CD4-positive, alpha-beta T cell (primary cell): ENCODE data around the gene HMMR. TPM values are rescaled to one million over a fixed set of nuclear protein-coding genes. Genes with fewer than 3 reads are reported as not detected.

Experiments used
- ATAC-seq: fragments of 200-7000 bp; cut with Tn5 transposase; one replicate; pipeline ENCODE4 v1.10.0; 2022; ENCODE audit warnings: mild to moderate bottlenecking; ENCODE audit not compliant: poor library complexity
- CTCF ChIA-PET: fragments of 350-600 bp; sonication (Branson Sonifier 250); formaldehyde crosslinking; loops from one replicate; lab custom pipeline; 2021; ENCODE audit warnings: antibody characterized with exemption, inconsistent platforms; lab: Charles Lee
- POLR2A ChIA-PET: fragments of 350-600 bp; sonication (Branson Sonifier 250); formaldehyde crosslinking; loops from one replicate; lab custom pipeline; 2021; ENCODE audit warnings: antibody characterized with exemption, inconsistent platforms; lab: Charles Lee
- DNase-seq, 14 experiments: peaks; one replicate each; pipeline ENCODE4 v3.0.0-alpha.2; 2013 to 2020; ENCODE audit warnings: mixed read lengths in 2 of 14
- H3K27ac ChIP-seq, 2 donors: one replicate each; pipeline versions ENCODE4 v1.5.1 to v1.7.0; 2013; ENCODE audit warnings: low read length in 2 of 2, low read depth in 1 of 2, mild to moderate bottlenecking in 1 of 2
- H3K27me3 ChIP-seq, 2 experiments: 1 replicate in 1 of 2; 2 replicates in 1 of 2; pipeline versions ENCODE4 v1.6.1 to v1.7.0; 2013; ENCODE audit warnings: low read length in 2 of 2, control low read depth in 1 of 2, mild to moderate bottlenecking in 1 of 2, moderate library complexity in 1 of 2; ENCODE audit not compliant: insufficient read depth in 2 of 2, control insufficient read depth in 1 of 2
- H3K36me3 ChIP-seq: one replicate; pipeline ENCODE4 v1.6.1; 2013; ENCODE audit warnings: low read length, control low read depth; ENCODE audit not compliant: insufficient read depth
- H3K4me1 ChIP-seq: one replicate; pipeline ENCODE4 v1.6.1; 2013; ENCODE audit warnings: low read length, control low read depth; ENCODE audit not compliant: insufficient read depth
- H3K4me3 ChIP-seq: one replicate; pipeline ENCODE4 v1.5.1; 2013; ENCODE audit warnings: mild to moderate bottlenecking, low read length, moderate library complexity
- H3K9me3 ChIP-seq, 2 experiments: 1 replicate in 1 of 2; 2 replicates in 1 of 2; pipeline versions ENCODE4 v1.6.1 to v1.7.0; 2013; ENCODE audit warnings: low read length in 2 of 2, mild to moderate bottlenecking in 2 of 2, control low read depth in 1 of 2, moderate library complexity in 1 of 2; ENCODE audit not compliant: control insufficient read depth in 1 of 2, insufficient read depth in 1 of 2
- H3K27ac Mint-ChIP-seq: one replicate; pipeline ENCODE4 v1.8.0; 2020; ENCODE audit warnings: mixed read lengths
- H3K27me3 Mint-ChIP-seq: one replicate; pipeline ENCODE4 v1.8.0; 2021; ENCODE audit warnings: mixed read lengths
- H3K36me3 Mint-ChIP-seq: one replicate; pipeline ENCODE4 v1.8.0; 2021; ENCODE audit warnings: low read depth, mixed read lengths
- H3K4me1 Mint-ChIP-seq: one replicate; pipeline ENCODE4 v1.8.0; 2021; ENCODE audit warnings: low read depth, mixed read lengths
- H3K4me3 Mint-ChIP-seq: one replicate; pipeline ENCODE4 v1.8.0; 2020; ENCODE audit warnings: mild to moderate bottlenecking, mixed read lengths
- H3K9me3 Mint-ChIP-seq: one replicate; pipeline ENCODE4 v1.8.0; 2020; ENCODE audit warnings: mixed read lengths
- intact Hi-C, 2 experiments: fragments of 100-400 bp; cut with DNase I in 1 of 2; cut with micrococcal nuclease in 1 of 2; formaldehyde crosslinking; loops; one replicate each; pipeline versions ENCODE4 v1.15.1 to v1.9.0; 2023 to 2025; cut with DNase I, micrococcal nuclease
- total RNA-seq, 174 experiments: library from RNA in 2 of 174; stranded (reverse) in 2 of 174; gene quantifications; one replicate each; pipeline ENCODE4 v1.2.3 and lab custom pipeline; 2021 to 2026
- TF ChIP-seq, protein P1 (sequence below): fragments of 200-600 bp; IDR thresholded peaks from one replicate; pipeline ENCODE4 v1.8.0; 2022; ENCODE audit warnings: antibody characterized with exemption, mild to moderate bottlenecking

HMMR gene
- total RNA-seq, 2 experiments from 2014 or later = 0.42 to 0.74 TPM

DNA sequence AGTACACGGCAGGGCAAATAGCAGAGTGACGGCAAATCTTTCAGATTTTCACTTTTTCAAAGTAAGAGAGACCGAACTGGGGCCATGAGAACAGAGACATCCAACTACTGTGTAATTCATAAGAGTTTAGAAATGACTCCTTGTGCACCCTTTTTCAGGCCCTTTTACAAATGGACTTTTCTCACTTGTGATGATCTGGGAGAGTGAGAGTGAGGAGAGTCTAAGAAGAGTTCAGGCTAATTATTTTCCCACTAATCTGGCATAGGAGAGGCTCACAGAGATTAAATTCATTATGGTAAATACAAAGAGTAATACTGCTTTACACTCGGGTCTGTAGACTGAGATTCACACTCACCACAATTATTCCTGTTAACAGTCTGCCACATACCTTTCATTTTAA, 23.9 kb upstream of the HMMR start:
- H3K4me1 ChIP-seq = peaks cover 21% of the 10 kb centered on the region
- H3K27me3 ChIP-seq = no peaks in the 10 kb centered on the region
- Mint-ChIP-seq H3K4me1 (peaks cover 47% of the 10 kb centered on the region), H3K4me3 (peak overlapping the region; percentile 98), H3K9me3 (no peaks in the 10 kb centered on the region), H3K36me3 (peaks cover 35% of the 10 kb centered on the region), H3K27ac (peak overlapping the region; percentile 98), H3K27me3 (no peaks in the 10 kb centered on the region)
- CTCF ChIA-PET = no interaction called here
- peak overlapping the region; percentile 44 to 76 for H3K27ac ChIP-seq
- intact Hi-C loops = no loop called here
- POLR2A ChIA-PET = no interaction called here
- no peak for DNase-seq
- peak overlapping the region; percentile 75 for H3K4me3 ChIP-seq
- H3K9me3 ChIP-seq = no peaks in the 10 kb centered on the region
- no peak for ATAC-seq
- TF ChIP-seq, protein P1, sequence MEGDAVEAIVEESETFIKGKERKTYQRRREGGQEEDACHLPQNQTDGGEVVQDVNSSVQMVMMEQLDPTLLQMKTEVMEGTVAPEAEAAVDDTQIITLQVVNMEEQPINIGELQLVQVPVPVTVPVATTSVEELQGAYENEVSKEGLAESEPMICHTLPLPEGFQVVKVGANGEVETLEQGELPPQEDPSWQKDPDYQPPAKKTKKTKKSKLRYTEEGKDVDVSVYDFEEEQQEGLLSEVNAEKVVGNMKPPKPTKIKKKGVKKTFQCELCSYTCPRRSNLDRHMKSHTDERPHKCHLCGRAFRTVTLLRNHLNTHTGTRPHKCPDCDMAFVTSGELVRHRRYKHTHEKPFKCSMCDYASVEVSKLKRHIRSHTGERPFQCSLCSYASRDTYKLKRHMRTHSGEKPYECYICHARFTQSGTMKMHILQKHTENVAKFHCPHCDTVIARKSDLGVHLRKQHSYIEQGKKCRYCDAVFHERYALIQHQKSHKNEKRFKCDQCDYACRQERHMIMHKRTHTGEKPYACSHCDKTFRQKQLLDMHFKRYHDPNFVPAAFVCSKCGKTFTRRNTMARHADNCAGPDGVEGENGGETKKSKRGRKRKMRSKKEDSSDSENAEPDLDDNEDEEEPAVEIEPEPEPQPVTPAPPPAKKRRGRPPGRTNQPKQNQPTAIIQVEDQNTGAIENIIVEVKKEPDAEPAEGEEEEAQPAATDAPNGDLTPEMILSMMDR = no peak
- peaks cover 11% of the 10 kb centered on the region for H3K36me3 ChIP-seq

- ChIA-PET POLR2A (interaction anchor here (1.9 kb wide), 3 partner anchors 23 to 69 kb away, joined by 11 to 70 read pairs (median 26); partner anchors contain the start of genes HMMR, MAT2B and NUDCD2), CTCF (interaction anchor here (1.2 to 1.7 kb wide), 2 partner anchors 22 to 68 kb away, joined by 4 to 6 read pairs; partner anchors contain the start of gene MAT2B)
- H3K4me1 Mint-ChIP-seq = peaks cover 47% of the 10 kb centered on the region
- Histone ChIP-seq H3K4me3 (peak overlapping the region; percentile 75), H3K27me3 (no peaks in the 10 kb centered on the region), H3K4me1 (peaks cover 21% of the 10 kb centered on the region), H3K27ac (peak overlapping the region; percentile 44 to 76), H3K9me3 (no peaks in the 10 kb centered on the region), H3K36me3 (peaks cover 15% of the 10 kb centered on the region)
- intact Hi-C loops = loop anchor here (1.0 kb wide), 2 partner anchors 23 to 68 kb away; partner anchors contain the start of genes MAT2B (in 2 of the 2), HMMR (in 1 of the 2) and NUDCD2 (in 1 of the 2)
- H3K36me3 Mint-ChIP-seq = peaks cover 36% of the 10 kb centered on the region
- no peak for ATAC-seq
- H3K9me3 Mint-ChIP-seq = no peaks in the 10 kb centered on the region
- peak overlapping the region; percentile 98 for H3K4me3 Mint-ChIP-seq
- no peaks in the 10 kb centered on the region for H3K27me3 Mint-ChIP-seq
- DNase-seq = no peak
- peak overlapping the region; percentile 98 for H3K27ac Mint-ChIP-seq
- TF ChIP-seq, protein P1 = no peak
These were observed 23.5 kb upstream of the HMMR start for GRCh38 chr5:163437011-163437308.

GRCh38 chr5:163437309-163438182, 22.9 kb upstream of the HMMR start, which contains the start of gene CCNG1:
TSS of gene CCNG1 (plus strand) at chr5:163437595. CDS start at chr5:163439257, 1,662 bp downstream.
- Mint-ChIP-seq H3K4me3 (peak within 1 kb of the TSS; percentile 98), H3K9me3 (no peaks in the 10 kb centered on the region), H3K27ac (peak within 1 kb of the TSS; percentile 98), H3K4me1 (peaks cover 47% of the 10 kb centered on the region), H3K36me3 (peaks cover 42% of the 10 kb centered on the region), H3K27me3 (no peaks in the 10 kb centered on the region)
- peaks cover 21% of the 10 kb centered on the region for H3K4me1 ChIP-seq
- H3K36me3 ChIP-seq = peaks cover 21% of the 10 kb centered on the region
- peak; percentile 90 for ATAC-seq
- no peaks in the 10 kb centered on the region for H3K9me3 ChIP-seq
- intact Hi-C loops = loop anchor here (1.0 kb wide), 2 partner anchors 23 to 68 kb away; partner anchors contain the start of genes MAT2B (in 2 of the 2), HMMR (in 1 of the 2) and NUDCD2 (in 1 of the 2)
- TF ChIP-seq, protein P1 = no peak
- peak; percentile 72 to 95 (median 80) for DNase-seq
- H3K27me3 ChIP-seq = no peaks in the 10 kb centered on the region
- peak within 1 kb of the TSS; percentile 75 for H3K4me3 ChIP-seq
- POLR2A ChIA-PET = interaction anchor here (1.0 to 1.9 kb wide), 4 partner anchors 22 to 68 kb away, joined by 3 to 70 read pairs (median 18); partner anchors contain the start of genes HMMR, MAT2B and NUDCD2
- CTCF ChIA-PET = interaction anchor here (1.2 to 1.7 kb wide), 3 partner anchors 11 to 68 kb away, joined by 4 to 6 read pairs (median 4); partner anchors contain the start of gene MAT2B
- peak within 1 kb of the TSS; percentile 76 to 87 for H3K27ac ChIP-seq
